ENCODE data around the gene VWC2.
A peak's percentile ranks its signal among the peaks of the same experiment; 100 is the strongest.

VWC2 gene

DNA sequence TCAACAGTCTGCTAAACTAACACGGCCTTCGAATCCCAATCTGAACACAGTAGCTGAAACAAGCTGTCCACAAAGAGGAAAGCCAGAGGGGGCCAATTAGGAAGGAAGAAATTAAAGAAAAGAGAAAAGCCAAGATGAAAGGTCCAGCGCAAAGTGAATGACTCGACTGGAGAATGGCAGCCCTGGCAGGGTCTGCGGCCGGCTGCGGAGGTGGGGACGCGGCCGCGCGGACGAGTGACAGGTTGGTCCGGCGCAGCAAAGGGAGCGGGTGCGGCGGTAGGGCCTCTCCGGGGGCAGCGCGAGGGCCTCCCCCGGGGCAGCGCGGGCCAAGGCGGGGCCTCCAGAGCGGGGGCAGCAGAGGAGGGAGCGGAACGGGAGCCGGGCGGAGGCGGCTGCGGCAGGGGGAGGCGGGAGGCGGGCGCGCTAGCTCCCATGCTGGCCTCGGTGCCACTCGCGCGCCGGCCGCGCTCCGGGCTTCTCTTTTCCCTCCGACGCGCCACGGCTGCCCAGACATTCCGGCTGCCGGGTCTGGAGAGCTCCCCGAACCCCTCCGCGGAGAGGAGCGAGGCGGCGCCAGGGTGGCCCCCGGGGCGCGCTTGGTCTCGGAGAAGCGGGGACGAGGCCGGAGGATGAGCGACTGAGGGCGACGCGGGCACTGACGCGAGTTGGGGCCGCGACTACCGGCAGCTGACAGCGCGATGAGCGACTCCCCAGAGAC, at the start of gene VWC2:
Gene VWC2 (plus strand): TSS at position 421 of the 718 bp plus-strand sequence. CDS start 1,798 bp downstream, outside the sequence.
- no peak for ATAC-seq

GRCh38 chr7:49724071-49724470, 49.4 kb upstream of the VWC2 start:
- no peak for ATAC-seq

DNA sequence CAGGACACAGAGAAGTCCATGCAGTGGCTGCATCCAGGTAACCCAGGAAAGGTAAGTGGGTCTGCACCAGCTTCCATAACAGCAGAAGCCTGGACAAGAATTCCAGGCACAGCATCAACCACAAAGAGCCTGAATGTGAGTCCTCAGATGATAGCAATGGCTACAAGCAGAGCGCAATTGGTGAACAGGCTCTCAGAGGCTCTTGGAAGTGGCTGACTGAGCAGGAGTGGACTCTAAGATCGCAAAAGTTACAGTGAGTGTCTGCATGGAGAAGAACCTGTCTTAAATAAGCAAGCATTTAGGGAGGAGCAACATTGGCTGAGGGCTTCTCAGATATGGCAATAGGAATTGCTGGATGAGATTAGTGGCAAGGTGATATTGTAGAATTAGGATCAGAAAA, 41.6 kb upstream of the VWC2 start:
- ATAC-seq: no peak

GRCh38 chr7:49762666-49763065, 10.8 kb upstream of the VWC2 start:
- ATAC-seq: no peak

DNA sequence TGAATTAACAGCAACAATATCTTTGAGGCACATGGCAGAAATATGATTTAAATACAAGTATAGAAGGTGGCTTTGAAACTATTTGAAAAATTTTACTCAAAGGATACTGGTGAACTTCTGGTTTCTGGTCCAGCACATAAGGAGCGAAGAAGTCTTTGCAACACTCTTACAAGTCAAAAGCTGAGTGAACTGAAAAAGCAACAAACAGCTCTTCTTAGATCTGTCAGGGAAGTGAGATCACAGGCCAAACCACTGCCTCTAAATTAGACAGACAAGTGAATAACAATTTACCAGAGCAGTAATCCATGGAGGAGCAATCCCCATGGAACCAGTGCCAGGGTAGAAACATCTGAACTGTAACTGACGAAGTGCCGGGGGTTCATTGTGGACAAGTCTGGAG, 9.6 kb upstream of the VWC2 start:
- ATAC-seq: no peak

- ATAC-seq: no peak
These were observed 6.5 kb upstream of the VWC2 start for GRCh38 chr7:49766966-49767365.

- ATAC-seq: no peak
These were observed 5.7 kb upstream of the VWC2 start for GRCh38 chr7:49767719-49768118.

- ATAC-seq: no peak
These were observed 5.2 kb upstream of the VWC2 start for GRCh38 chr7:49768254-49768653.

DNA sequence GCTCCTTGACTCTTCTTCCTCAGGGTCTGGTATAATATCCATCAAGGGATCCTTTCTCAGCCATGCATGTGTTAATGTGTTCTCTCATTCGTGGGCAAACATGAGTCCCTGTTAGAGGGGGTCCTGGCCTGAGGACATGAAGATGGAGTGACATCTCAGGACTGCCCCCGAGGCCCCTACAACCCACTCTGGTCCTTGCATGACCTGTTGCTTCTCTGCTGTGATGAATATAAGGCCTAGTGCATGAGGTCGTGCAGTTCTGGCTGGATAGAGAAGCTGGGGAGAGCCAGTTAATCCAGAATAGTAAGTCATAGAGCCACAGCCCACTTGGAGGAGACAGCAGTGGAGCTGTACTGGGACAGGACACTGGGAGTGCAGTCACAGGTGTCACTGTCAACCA, 4.6 kb upstream of the VWC2 start:
- no peak for ATAC-seq

DNA sequence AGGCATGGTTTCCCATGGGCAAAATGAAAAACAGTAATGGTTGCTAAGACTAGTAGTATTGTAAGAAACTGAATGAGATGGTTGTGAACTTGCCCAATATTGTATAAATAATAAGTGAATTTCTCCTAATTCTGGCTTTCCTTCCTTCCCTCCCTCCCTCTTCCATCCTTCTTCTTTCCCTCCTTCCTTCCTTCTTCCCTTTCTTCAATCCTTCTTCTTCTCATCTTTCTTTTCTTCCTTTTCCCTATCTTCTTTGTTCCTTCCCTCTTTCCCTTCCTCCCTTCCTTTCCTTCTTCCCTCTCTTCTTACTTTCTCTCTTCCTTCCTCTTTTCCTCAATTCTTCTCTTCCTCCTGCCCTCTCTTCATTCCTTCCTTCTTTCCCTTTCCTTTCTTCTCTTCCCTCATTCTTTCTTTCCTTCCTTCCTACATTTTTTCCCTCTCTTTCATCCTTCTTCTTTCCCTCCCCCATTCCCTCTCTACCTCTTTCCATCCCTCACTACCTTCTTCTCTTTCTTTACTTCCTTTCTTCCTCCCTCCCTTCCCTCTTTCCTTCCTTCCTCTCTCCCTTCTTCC, 4.1 kb upstream of the VWC2 start:
- ATAC-seq: no peak

GRCh38 chr7:49770838-49771237, 2.6 kb upstream of the VWC2 start:
- ATAC-seq: no peak

GRCh38 chr7:49771427-49772176, 1.8 kb upstream of the VWC2 start:
- no peak for ATAC-seq

DNA sequence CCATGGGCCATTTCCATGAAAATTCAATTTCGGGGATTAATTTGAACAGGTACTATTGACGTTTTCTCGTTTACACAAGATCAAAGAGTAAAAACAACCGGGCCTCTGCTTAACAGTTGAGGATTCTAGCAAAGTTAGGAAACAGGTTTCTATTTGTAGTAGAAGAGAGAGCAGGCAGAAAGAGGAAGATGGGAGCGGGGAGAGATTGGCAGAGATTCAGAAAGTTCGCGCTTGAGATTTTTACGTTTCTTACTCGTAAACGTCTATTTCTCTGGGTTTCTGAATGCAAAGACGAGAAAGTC, 571 bp upstream of the VWC2 start:
- no peak for ATAC-seq

DNA sequence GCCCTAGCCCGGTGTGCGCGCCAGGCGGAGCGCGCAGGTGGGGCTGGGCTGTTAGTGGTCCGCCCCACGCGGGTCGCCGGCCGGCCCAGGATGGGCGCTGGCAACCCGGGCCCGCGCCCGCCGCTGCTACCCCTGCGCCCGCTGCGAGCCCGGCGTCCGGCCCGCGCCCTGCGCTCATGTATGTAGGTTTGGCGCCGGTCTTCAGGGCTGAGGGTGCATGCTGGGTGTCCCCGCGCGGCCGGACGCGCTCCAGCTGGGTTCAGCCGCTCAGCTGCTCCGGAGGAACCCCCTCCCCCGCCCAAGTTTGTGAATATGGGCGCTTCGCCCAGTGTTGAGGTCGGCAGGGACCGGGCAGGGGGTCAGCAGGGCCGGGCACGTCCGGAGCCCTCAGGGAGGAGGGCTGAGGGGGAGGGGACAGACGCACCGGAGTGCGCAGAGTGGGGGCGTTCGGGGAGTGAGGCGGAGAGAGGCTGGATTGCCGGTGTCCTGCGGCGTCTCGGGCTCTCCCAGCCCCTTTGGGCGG, 559 bp downstream of the VWC2 start:
- no peak for ATAC-seq

GRCh38 chr7:49774459-49775064, 1.1 kb downstream of the VWC2 start:
- ATAC-seq: no peak

GRCh38 chr7:49775065-49775948, 1.9 kb downstream of the VWC2 start:
- peak in 1 of 2 donors; percentile 20 for ATAC-seq

DNA sequence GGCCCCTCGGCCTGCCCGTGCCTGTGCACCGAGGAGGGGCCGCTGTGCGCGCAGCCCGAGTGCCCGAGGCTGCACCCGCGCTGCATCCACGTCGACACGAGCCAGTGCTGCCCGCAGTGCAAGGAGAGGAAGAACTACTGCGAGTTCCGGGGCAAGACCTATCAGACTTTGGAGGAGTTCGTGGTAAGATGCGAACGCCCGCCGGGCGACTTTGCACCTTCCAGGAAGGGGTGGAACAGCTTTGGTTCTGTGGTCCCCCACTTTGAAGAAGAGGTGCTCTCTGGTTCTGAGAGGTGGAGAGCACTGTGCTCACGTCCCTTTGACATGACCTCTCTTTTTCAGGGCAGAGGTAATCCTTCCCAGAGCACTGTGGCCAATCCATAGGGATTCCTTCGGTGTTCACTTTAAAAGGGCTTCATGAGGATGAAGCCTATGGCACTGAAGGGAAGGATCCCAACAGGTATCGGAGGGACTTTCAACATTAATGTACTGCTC, 2.6 kb downstream of the VWC2 start:
- no peak for ATAC-seq

DNA sequence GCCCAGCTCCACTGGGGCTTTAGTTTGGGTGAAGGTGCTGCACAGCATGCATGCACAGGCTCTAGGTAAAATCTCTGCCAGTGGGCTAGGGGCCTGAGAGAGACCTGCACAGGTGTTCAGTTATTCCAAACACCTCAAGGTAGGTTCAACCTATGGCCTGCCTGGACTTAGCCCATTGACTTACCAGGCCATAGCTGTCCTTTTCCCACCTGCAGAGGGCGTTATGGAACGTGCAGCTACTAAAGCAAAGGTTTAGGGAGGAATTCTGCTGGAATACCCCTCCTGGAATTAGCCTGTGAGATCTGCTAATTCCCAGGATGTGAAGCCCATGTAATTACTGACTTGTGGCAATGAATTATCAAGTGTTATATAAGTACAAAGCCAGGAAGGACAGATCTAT, 3.6 kb downstream of the VWC2 start:
- ATAC-seq: no peak

DNA sequence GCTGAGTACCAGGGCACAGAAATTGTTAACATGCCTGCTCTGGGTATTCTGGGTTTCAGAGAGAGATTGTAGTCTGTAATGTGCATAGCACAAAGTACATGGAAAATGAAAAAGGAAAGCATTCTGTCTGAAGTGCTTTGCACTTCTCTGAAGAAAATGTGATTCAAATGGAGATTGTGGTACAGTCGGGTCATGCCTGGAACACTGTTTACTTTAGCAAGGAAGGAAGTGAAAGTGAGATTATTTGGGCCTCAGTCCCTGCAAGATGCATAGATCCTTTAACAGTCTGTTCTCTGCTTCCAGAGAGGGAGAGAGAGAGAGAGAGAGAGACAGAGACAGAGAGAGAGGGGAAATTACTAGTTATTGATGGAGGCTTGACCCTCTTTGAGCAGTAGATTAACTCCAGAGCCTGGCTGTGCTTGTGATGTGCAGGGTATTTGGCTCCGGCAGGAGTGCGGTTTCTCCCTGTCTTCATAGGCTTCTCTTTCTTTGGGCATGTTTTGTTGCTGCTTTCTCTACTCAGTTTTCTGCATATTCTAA, 5.4 kb downstream of the VWC2 start:
- ATAC-seq: no peak

- no peak for ATAC-seq
These were observed 7.5 kb downstream of the VWC2 start for GRCh38 chr7:49780953-49781352.

DNA sequence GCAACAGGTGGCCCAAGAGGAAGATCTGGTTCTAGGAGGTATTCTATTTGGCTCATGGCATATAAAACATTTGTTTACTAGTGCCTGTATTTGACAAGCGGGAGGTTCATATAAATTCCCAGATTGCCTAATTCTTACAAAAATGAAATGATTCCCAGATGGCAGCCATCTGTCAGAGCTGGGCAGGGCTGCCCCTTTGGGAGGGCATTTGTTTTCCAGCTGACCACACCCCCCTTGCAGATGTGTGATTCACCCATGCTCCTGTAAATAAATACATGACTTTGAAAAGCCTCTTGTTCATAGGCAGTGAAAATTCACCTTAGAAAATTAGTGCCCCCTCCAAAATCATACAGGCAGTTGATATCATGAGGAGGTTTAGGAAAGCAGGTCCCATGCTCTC, 8.6 kb downstream of the VWC2 start:
- ATAC-seq: no peak

DNA sequence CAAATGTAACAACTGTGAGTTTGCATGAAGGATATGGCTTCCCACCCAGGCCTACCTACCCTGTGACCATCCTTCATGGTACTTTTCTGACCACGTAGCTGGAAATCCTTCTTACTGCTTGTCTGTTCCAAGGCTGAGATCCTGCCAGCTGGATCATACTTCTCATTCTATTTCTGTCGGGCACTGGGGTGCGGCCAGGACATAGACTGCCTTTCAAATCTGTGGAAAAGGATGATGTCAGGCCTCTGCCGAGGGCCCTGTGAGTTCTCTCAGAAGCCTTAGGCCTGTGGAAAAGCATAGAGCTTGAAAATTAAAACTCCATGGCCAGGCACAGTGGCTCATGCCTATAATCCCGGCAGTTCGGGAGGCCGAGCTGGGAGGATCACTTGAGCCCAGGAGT, 10.0 kb downstream of the VWC2 start:
- no peak for ATAC-seq
